ENCODE data around the gene CPNE4.

Gene CPNE4

GRCh38 chr3:131705558-131706051 is 329.2 kb downstream of the CPNE4 start:
- no peak overlapping the region for H3K4me3 ChIP-seq (ENCODE audit: low read depth, low read length)
- DNase-seq (ENCODE audit: low read depth), result no peak
- no peak for TF ChIP-seq CTCF (IDR thresholded peaks at IDR 0.05; ENCODE audit: low read depth, low read length, missing control alignments)

GRCh38 chr3:131705099-131705498 is 329.7 kb downstream of the CPNE4 start:
- no peak for TF ChIP-seq CTCF (IDR thresholded peaks at IDR 0.05; ENCODE audit: low read depth, low read length, missing control alignments)

GRCh38 chr3:131704098-131704497 is 330.7 kb downstream of the CPNE4 start:
- no peak for TF ChIP-seq CTCF (IDR thresholded peaks at IDR 0.05; ENCODE audit: low read depth, low read length, missing control alignments)
- DNase-seq (ENCODE audit: low read depth), result no peak
- H3K4me3 ChIP-seq (ENCODE audit: low read depth, low read length), result no peak overlapping the region

More at GRCh38 chr3:131705099-131705498, 329.7 kb downstream of the CPNE4 start:
- no peak overlapping the region for H3K4me3 ChIP-seq (ENCODE audit: low read depth, low read length)
- no peak for DNase-seq (ENCODE audit: low read depth)

- TF ChIP-seq CTCF (IDR thresholded peaks at IDR 0.05; ENCODE audit: low read depth, low read length, missing control alignments), result no peak
- no peak overlapping the region for H3K4me3 ChIP-seq (ENCODE audit: low read depth, low read length)
- no peak for DNase-seq (ENCODE audit: low read depth)
These were observed 332.7 kb downstream of the CPNE4 start for GRCh38 chr3:131702146-131702545.

DNA sequence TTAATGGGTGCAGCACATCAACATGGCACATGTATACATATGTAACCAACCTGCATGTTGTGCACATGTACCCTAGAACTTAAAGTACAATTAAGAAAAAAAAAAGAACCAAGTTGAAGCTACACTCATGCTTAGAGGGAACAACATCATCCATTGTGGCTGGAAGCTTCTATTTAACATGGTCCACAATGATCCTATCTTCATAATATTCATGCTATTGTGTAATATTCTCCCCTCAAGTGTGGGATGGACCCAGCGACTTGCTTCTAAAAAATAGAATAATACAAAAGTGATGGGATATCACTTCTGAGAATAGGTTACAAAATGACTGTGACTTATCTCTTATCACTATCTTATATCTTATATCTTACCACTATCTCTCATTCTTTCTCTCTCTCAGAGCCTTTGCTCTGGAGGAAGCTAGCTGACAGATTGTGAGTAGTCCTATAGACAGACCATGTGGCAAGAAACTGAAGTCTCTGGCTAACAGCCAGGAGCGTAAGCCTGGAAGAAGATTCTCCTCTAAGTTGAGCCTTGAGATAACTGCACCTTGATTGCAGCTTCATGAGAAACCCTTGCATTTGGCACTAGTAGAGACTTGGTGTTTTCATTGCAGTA is 333.6 kb downstream of the CPNE4 start:
- no peak overlapping the region for H3K4me3 ChIP-seq (ENCODE audit: low read depth, low read length)
- DNase-seq (ENCODE audit: low read depth), result no peak
- no peak for TF ChIP-seq CTCF (IDR thresholded peaks at IDR 0.05; ENCODE audit: low read depth, low read length, missing control alignments)

DNA sequence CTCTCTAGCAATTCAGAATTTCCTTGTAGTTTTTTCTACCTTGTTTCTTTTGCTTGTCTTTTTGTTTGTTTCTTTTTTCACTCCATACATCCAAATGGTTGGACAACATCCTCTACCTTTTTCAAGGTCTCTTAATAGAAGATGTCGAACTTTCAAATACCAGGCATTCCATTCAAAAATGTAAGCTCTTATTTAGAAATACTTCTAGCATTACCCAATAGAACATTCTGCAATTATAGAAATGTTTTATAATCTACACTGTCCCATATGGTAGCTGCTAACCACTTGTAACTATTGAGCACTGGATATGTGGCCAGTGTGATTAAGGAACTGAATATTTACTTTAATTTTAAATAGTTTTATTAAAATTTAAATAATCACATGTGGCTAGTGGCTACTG is 335.8 kb downstream of the CPNE4 start:
- TF ChIP-seq CTCF (IDR thresholded peaks at IDR 0.05; ENCODE audit: low read depth, low read length, missing control alignments), result no peak
- no peak for DNase-seq (ENCODE audit: low read depth)
- no peak overlapping the region for H3K4me3 ChIP-seq (ENCODE audit: low read depth, low read length)

DNA sequence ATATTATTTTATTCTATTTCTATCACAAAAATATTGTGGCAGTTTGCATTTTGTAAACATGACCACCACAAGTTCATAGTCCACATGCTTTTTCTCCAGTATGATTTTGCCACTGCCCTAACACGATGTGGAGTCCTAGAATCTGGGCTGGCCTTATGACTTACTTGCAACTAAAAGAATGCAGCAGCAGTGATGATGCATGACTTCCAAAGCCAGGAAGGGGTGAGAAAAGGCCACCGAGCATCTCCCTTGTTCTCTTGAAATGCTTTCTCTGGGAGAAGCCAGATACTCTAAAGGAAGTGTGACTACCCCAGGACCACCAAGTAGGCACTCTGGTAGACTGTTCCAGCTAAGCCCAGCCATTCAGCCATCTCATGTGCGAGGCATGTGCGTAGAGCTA is 340.4 kb downstream of the CPNE4 start:
- no peak overlapping the region for H3K4me3 ChIP-seq (ENCODE audit: low read depth, low read length)
- no peak for TF ChIP-seq CTCF (IDR thresholded peaks at IDR 0.05; ENCODE audit: low read depth, low read length, missing control alignments)
- DNase-seq (ENCODE audit: low read depth), result no peak
